PFSK-1 (cell line): ENCODE measurements around the gene PTPRN2.

Experiments
- FOXP2 ChIP-seq: optimal IDR thresholded peaks from 2 replicates; pipeline ENCODE3; 2011; ENCODE audit warnings: borderline replicate concordance, control low read depth, inconsistent platforms; ENCODE audit not compliant: insufficient read depth; ENCODE audit errors: extremely low read length, extremely low read depth
- POLR2AphosphoS5 ChIP-seq: IDR thresholded peaks from 2 replicates; pipeline ENCODE4 v1.6.1; 2012; ENCODE audit warnings: low read depth, mild to moderate bottlenecking, control low read depth, low read length, moderate library complexity
- REST ChIP-seq, 2 experiments: IDR thresholded peaks; 2 replicates each; pipeline versions ENCODE4 v1.6.1 to v1.8.0; 2011 to 2012; ENCODE audit warnings: low read depth in 2 of 2, low read length in 2 of 2, control low read depth in 1 of 2, inconsistent platforms in 1 of 2, mild to moderate bottlenecking in 1 of 2, moderate library complexity in 1 of 2; ENCODE audit not compliant: insufficient read depth in 1 of 2
- SIN3A ChIP-seq: IDR thresholded peaks from 2 replicates; pipeline ENCODE4 v1.6.1; 2012; ENCODE audit warnings: mild to moderate bottlenecking, low read length, moderate library complexity, borderline replicate concordance; ENCODE audit not compliant: insufficient read depth
- TAF1 ChIP-seq: IDR thresholded peaks from 2 replicates; pipeline ENCODE4 v1.6.1; 2012; ENCODE audit warnings: low read length, control low read depth, borderline replicate concordance; ENCODE audit not compliant: insufficient read depth

Gene PTPRN2

GRCh38 chr7:158070222-158070920, 517.3 kb downstream of the PTPRN2 start:
- TF ChIP-seq FOXP2 (no peak), REST (IDR thresholded peaks at IDR 0.05; ENCODE audit: insufficient read depth in 1 of 2, low read depth in 2 of 2, low read length in 2 of 2) (no peak)

- TF ChIP-seq TAF1: no peak
- TF ChIP-seq SIN3A: no peak
- no peak for TF ChIP-seq POLR2AphosphoS5
- no peak for TF ChIP-seq FOXP2
- no peak for TF ChIP-seq REST (IDR thresholded peaks at IDR 0.05; ENCODE audit: insufficient read depth in 1 of 2, low read depth in 2 of 2, low read length in 2 of 2)
Observed at GRCh38 chr7:158068853-158069252, 518.8 kb downstream of the PTPRN2 start.

GRCh38 chr7:158067931-158068482, 519.6 kb downstream of the PTPRN2 start:
- TF ChIP-seq FOXP2 (no peak), TAF1 (no peak), POLR2AphosphoS5 (no peak), SIN3A (no peak), REST (IDR thresholded peaks at IDR 0.05; ENCODE audit: insufficient read depth in 1 of 2, low read depth in 2 of 2, low read length in 2 of 2) (no peak)

GRCh38 chr7:158067219-158067930, 520.2 kb downstream of the PTPRN2 start:
- TF ChIP-seq FOXP2 (no peak), TAF1 (no peak), SIN3A (no peak), POLR2AphosphoS5 (no peak), REST (IDR thresholded peaks at IDR 0.05; ENCODE audit: insufficient read depth in 1 of 2, low read depth in 2 of 2, low read length in 2 of 2) (no peak)
